ENCODE results near the gene MUC2.
A peak's percentile ranks its signal among the peaks of the same experiment; 100 is the strongest.

The MUC2 gene

DNA sequence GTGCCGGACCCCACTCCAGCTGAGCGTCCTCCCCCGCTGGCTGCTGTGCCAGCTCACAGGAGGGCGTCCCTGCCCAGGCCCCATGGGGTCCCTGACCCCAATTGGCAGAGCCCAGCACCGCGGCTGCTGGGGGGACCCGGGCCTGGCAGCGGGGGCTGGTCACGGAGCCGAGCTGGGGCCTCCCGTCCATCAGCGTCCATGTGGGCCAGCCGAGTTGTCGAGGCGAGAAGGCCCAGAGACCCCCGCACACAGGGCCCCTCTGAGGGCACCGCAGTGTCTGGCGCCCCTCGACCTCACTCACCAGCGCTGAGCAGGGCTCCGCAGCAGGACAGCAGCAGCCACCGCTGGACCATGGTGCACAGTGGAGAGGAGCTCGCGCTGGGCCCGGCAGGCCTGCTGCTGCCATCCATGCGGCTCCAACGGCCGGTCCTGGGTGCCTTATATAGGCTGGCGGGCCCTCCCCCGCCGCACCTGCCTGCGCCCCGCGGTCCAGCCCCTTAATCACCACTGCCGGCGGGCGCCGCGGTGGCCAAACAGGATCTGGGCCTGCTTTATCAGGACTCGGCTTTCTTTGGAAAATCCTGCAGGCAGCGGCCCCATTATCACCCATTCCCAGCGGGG, 38.3 kb upstream of the MUC2 start, which contains the start of gene MUC6:
Gene MUC6, minus strand, starts transcription at position 416 of the 621 bp plus-strand sequence. Its CDS starts 63 bp downstream, at position 353.
- TF ChIP-seq Cebpa-rat (IDR thresholded peaks at IDR 0.05) = no peak
- H3K4me2 ChIP-seq = no peak within 1 kb of the TSS
- H3K9ac ChIP-seq = no peak within 1 kb of the TSS
- no peak within 1 kb of the TSS for H3K4me3 ChIP-seq
- H4K20me1 ChIP-seq = no peaks in the 10 kb centered on the region
- H3K27me3 ChIP-seq = no peaks in the 10 kb centered on the region
- peak within 1 kb of the TSS; percentile 26; the same call in 1 of the 2 replicates for H3K27ac ChIP-seq
- H3K36me3 ChIP-seq = no peaks in the 10 kb centered on the region
- no peaks in the 10 kb centered on the region for H3K9me3 ChIP-seq
- H3K4me1 ChIP-seq = peaks cover 30% of the 10 kb centered on the region

DNA sequence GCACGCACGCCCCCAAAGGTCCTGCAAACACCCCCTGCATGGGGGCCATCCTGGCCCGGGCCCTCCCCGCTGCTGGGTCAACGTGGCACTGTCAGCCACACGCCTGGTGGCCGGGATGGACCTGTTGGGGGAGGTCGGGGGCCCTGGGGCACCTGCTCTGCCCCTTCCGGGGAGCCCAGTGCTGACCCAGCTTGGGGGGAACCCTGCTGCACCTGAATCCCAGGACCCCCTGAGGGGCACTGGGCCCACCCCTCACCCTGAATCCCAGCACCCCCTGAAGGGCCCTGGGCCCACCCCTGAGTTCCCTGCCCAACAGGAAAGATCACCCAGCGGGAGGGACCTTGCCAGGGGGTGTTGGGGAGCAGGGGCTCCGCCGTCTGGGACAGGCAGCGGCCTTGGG, 37.7 kb upstream of the MUC2 start:
- Histone ChIP-seq H4K20me1 (no peaks in the 10 kb centered on the region), H3K27ac (peak overlapping the region; percentile 26; the same call in 1 of the 2 replicates), H3K36me3 (no peaks in the 10 kb centered on the region), H3K9ac (no peak overlapping the region), H3K4me3 (no peak overlapping the region), H3K27me3 (no peaks in the 10 kb centered on the region), H3K9me3 (no peaks in the 10 kb centered on the region), H3K4me2 (no peak overlapping the region), H3K4me1 (peaks cover 35% of the 10 kb centered on the region)
- no peak for TF ChIP-seq Cebpa-rat (IDR thresholded peaks at IDR 0.05)

DNA sequence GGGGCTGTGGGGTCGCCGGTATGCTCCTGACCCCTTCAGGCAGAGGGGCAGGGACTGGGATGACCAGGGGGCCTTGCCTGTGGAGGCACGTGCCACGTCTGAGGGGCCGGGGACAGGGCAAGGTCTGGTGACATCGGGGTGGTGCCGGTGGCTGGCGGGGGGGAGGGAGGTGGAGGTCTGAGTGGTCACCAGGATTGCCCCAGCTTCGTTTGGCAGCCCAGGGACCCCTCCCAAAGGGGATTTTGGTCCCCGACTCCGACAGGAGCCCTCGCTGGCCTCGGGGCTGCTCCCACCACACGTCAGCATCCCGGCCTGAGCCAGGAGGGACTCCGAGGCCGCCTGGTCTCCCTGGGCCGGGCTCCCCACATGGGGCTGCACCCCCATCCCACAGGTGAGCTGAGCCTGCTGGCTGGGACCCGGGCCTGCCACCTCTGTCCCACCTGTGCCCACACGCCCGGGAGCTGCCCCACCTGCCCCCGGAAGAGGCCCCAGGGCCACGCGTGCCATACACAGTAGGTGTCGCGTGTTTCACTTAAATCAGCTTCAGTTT, 37.1 kb upstream of the MUC2 start:
- Histone ChIP-seq H3K4me1 (peaks cover 41% of the 10 kb centered on the region), H3K4me2 (no peak overlapping the region), H3K4me3 (no peak overlapping the region), H3K9ac (no peak overlapping the region), H3K9me3 (no peaks in the 10 kb centered on the region), H3K36me3 (no peaks in the 10 kb centered on the region), H3K27me3 (no peaks in the 10 kb centered on the region), H4K20me1 (no peaks in the 10 kb centered on the region), H3K27ac (peak overlapping the region; percentile 26; the same call in 1 of the 2 replicates)
- TF ChIP-seq Cebpa-rat (IDR thresholded peaks at IDR 0.05) = no peak

DNA sequence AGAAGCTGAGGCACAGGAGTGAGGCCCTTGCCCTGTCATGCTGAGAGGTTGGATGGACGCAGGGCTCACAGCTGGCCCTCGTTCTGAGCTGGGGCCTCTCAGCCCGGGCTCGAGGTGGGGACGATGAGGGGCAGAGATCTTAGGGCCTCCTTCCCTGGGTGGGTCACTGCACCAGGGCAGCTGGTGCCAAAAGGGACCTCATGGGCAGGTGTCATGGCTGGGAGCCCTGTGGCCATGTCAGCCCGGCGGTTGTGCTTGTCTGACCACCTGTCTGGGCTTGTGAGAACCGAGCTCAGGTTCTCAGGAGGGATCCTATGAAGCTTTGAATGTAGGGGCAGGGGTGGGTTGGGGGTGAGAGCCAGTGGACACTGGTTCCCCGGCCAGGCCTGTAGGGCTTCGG, 36.3 kb upstream of the MUC2 start:
- Histone ChIP-seq H3K27me3 (no peaks in the 10 kb centered on the region), H3K9ac (no peak overlapping the region), H3K27ac (no peak overlapping the region), H3K36me3 (no peaks in the 10 kb centered on the region), H3K9me3 (no peaks in the 10 kb centered on the region), H4K20me1 (no peaks in the 10 kb centered on the region), H3K4me2 (no peak overlapping the region), H3K4me3 (no peak overlapping the region), H3K4me1 (peaks cover 49% of the 10 kb centered on the region)
- no peak for TF ChIP-seq Cebpa-rat (IDR thresholded peaks at IDR 0.05)

DNA sequence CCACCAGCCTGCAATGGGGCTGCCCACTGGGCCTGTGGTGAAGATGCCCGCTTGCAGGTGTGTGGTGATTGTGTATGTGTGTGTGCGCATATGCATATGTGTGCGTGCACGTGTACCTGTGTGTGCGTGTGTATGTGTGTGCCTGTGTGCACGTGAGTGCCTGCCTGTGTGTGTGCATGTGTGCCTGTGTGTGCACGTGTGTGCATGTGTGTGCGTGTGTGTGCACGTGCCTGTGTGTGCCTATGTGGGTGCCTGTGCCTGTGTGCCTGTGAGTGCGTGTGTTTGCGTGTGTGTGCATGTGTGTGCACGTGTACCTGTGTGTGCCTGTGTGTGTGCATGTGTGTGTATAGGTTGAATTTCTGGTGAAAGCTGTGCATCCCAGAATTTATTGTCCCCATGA, 35.8 kb upstream of the MUC2 start:
- no peaks in the 10 kb centered on the region for H3K9me3 ChIP-seq
- H3K9ac ChIP-seq = no peak overlapping the region
- no peak for TF ChIP-seq Cebpa-rat (IDR thresholded peaks at IDR 0.05)
- H3K36me3 ChIP-seq = no peaks in the 10 kb centered on the region
- H3K4me2 ChIP-seq = no peak overlapping the region
- H3K4me3 ChIP-seq = no peak overlapping the region
- no peak overlapping the region for H3K27ac ChIP-seq
- H3K27me3 ChIP-seq = no peaks in the 10 kb centered on the region
- H3K4me1 ChIP-seq = peaks cover 54% of the 10 kb centered on the region
- no peaks in the 10 kb centered on the region for H4K20me1 ChIP-seq

DNA sequence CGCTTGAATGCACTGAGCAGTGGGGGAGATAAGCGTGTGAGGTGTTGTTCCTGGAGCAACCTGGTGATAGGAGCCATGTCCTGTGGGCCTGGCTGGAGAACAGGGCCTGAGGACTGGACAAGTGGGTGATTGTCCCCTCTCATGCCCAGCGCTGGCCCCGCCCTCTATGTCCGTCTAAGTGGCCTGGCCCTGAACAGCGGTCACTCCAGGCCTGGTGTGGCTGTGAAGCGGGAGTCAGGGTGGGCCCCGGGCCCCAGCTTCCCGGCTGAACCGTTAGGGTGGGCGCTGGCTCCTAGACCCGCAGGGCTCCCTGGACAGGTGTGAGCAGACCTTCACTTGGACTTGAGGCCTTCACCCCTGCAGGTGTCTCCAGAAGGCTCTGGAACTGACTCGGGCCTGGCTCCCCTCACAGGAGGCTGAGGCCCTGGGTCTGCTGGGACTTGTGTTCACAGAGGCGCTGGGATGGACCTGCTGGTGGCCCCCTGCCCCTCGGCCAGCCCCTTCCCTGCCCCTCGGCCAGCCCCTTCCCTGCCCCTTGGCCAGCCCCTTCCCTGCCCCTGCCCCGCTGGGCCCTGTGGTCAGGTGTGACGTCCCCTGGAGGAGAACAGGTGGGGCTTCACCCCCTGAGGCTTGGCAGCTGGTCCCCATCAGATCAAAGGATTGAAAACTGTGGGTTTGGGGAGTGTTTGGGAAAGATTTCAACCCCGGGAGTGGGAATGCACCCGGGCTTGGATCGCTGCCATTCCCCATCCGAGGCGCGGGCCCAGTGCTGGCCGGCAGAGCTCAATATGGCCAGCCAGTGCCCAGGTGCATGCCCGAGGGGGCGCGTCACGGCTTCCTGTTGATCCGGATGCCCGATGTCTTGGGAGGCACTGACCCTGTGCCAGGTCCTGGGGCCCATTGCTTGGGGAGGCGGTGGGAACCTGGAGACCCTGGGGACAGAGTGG, 34.9 kb upstream of the MUC2 start:
- Histone ChIP-seq H4K20me1 (no peaks in the 10 kb centered on the region), H3K4me1 (peaks cover 55% of the 10 kb centered on the region), H3K4me2 (peak overlapping the region; percentile 82), H3K4me3 (no peak overlapping the region), H3K36me3 (no peaks in the 10 kb centered on the region), H3K9ac (no peak overlapping the region), H3K9me3 (peaks cover 4% of the 10 kb centered on the region; the same call in 1 of the 2 replicates), H3K27ac (peak overlapping the region; percentile 89), H3K27me3 (no peaks in the 10 kb centered on the region)
- no peak for TF ChIP-seq Cebpa-rat (IDR thresholded peaks at IDR 0.05)

DNA sequence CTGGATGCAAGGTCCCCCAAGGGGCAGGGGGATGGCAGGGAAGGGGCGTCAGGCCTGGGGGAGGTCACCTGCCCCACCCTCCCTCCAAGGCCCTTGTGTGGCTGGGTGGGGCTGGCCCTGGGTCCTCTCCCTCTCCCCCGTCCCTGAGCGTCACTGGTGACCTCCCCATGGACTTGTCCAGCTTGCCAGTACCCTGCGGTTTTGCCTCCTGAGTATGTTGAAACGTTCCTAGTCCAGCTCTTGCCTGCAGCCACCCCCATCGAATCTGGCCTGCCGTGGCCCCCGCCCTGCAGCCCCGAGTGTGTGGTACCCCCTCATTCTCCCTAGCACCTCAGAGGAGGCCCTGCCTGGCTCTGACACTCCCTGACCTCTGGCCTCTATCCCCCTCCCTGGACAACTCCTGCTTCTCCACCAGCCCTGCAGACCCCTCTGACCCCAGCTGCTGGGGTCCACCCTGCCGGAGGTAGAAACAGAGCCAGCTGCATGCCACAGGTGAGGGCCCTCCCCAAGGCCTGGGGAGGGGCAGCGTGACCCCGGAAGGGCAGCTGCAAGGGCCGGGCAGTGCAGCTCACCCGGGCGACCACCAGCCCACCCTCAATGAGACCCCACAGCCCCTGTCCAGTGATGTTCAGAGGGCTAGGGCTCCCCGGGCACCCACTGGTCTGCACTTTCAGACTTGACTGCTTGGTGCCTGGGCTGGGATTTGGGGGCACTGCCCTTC, 34.1 kb upstream of the MUC2 start:
- H4K20me1 ChIP-seq = no peaks in the 10 kb centered on the region
- TF ChIP-seq Cebpa-rat (IDR thresholded peaks at IDR 0.05) = no peak

DNA sequence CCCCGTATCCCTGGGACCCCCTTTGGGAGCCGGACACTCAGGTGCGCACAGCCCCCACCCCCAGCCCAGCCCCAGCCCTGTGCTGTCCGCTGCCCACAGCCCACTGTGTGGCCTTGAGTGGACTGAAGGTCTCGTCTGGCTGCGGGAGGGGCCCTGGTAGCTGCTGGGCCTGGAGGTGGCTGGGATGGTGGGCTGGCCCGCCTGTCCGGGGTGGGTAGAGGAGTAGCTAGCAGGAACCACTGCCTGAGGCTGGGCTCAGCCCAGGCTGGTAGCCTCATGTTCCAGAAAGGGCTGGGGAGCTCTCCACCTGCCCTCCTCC, 33.6 kb upstream of the MUC2 start:
- Histone ChIP-seq H3K4me1 (peaks cover 62% of the 10 kb centered on the region), H4K20me1 (no peaks in the 10 kb centered on the region), H3K9ac (0 out of 2 replicates have a peak overlapping the region, but pooled peaks have one; percentile 50), H3K27ac (peak overlapping the region; percentile 89), H3K27me3 (no peaks in the 10 kb centered on the region), H3K4me2 (peak overlapping the region; percentile 82; the same call in 1 of the 2 replicates), H3K4me3 (no peak overlapping the region), H3K36me3 (no peaks in the 10 kb centered on the region), H3K9me3 (peaks cover 13% of the 10 kb centered on the region; the same call in 1 of the 2 replicates)
- TF ChIP-seq Cebpa-rat (IDR thresholded peaks at IDR 0.05) = no peak

More for the DNA sequence above, 34.1 kb upstream of the MUC2 start:
- Histone ChIP-seq H3K27ac (peak overlapping the region; percentile 89), H3K4me1 (peaks cover 58% of the 10 kb centered on the region), H3K27me3 (no peaks in the 10 kb centered on the region), H3K4me3 (no peak overlapping the region), H3K9me3 (peaks cover 12% of the 10 kb centered on the region; the same call in 1 of the 2 replicates), H3K4me2 (peak overlapping the region; percentile 82), H3K36me3 (no peaks in the 10 kb centered on the region), H3K9ac (no peak overlapping the region)

DNA sequence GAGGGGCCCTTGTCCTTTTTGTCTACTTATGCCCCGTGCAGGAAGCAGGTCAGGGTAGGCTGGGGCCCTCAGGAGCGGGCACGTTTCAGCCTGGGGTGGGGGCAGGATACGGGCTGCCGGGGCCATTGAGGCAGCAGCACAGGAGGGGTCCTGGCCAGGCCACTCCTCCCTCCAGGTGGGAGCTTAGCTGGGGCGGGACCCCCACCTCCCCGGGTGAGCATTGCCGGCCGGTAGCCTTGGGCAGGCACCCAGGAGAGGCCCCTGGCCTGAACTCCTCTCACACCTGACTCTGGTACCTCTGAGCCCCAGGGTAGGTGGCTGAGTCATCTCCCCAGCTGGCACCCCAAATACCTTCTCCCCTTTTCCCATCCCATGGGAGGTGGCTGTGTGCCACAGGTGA, 33.2 kb upstream of the MUC2 start:
- Histone ChIP-seq H3K36me3 (no peaks in the 10 kb centered on the region), H3K9me3 (peaks cover 13% of the 10 kb centered on the region; the same call in 1 of the 2 replicates), H3K27ac (peak overlapping the region; percentile 89), H3K4me1 (peaks cover 65% of the 10 kb centered on the region), H3K4me2 (peak overlapping the region; percentile 82), H4K20me1 (no peaks in the 10 kb centered on the region), H3K27me3 (no peaks in the 10 kb centered on the region), H3K9ac (0 out of 2 replicates have a peak overlapping the region, but pooled peaks have one; percentile 50), H3K4me3 (no peak overlapping the region)
- TF ChIP-seq Cebpa-rat (IDR thresholded peaks at IDR 0.05) = no peak
